T-helper 2 cell treated with Interferon-gamma antibody and Interleukin-4, amounts not matched to agents 5 μg/mL and 100 μg/mL, for 36 hours (primary cell): Measurements from ENCODE around the gene VAV2.

Experiments
- DNase-seq: peaks from one replicate; pipeline ENCODE4 v3.0.0; 2021; ENCODE audit warnings: low spot score
- H3K27ac Mint-ChIP-seq: one replicate; pipeline ENCODE4 v1.8.0; 2021; ENCODE audit warnings: mild to moderate bottlenecking, mixed read lengths
- H3K27me3 Mint-ChIP-seq: one replicate; pipeline ENCODE4 v1.8.0; 2021; ENCODE audit warnings: low read depth, mixed read lengths
- H3K36me3 Mint-ChIP-seq: one replicate; pipeline ENCODE4 v1.8.0; 2021; ENCODE audit warnings: low read depth, mixed read lengths
- H3K4me1 Mint-ChIP-seq: one replicate; pipeline ENCODE4 v1.8.0; 2021; ENCODE audit warnings: low read depth, mixed read lengths
- H3K4me3 Mint-ChIP-seq: one replicate; pipeline ENCODE4 v1.8.0; 2022; ENCODE audit warnings: mild to moderate bottlenecking, moderate library complexity, mixed read lengths
- H3K9me3 Mint-ChIP-seq: one replicate; pipeline ENCODE4 v1.8.0; 2021; ENCODE audit warnings: mixed read lengths

VAV2 gene

DNA sequence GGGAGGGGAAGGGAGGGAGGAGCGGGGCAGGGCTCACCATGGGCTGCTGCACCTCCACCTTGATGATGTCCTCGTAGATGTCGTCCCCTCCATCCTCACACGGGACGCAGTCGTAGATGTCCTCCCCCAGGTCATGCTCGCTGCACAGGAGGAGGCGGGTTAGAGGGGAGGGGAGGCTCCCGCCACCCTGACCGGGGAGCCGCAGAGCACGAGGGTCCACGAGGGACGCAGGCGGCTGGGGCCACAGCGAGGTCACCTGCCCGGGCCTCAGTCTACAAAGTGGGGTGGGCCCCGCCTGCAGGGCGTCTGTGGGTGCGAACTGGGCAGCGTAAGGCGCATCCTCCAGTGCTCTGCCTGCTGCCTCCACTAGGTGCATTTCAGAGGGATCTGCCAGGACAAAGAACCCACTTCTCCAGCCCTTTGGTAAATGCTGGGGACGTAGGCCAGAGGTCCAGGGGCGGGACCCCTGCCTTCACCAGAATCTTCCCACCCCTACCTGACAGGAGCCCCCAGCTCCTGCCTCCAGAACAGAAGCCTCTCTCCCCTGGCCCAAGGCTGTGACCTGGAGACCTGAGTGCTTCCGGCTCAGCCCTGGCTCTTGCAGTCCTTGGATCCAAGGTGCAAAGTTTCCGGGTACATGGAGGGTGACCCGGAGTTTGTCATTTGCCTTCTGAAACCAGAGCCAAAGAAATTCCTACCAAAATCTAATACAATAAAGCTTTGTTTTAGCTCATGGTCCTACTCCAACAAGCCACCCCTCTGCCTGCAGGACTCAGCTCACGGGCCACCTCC is 179.9 kb downstream of the VAV2 start:
- Mint-ChIP-seq H3K4me3 (no peak overlapping the region), H3K27ac (no peak overlapping the region), H3K36me3 (no peaks in the 10 kb centered on the region), H3K27me3 (no peaks in the 10 kb centered on the region), H3K4me1 (no peaks in the 10 kb centered on the region), H3K9me3 (no peaks in the 10 kb centered on the region)
- no peak for DNase-seq

DNA sequence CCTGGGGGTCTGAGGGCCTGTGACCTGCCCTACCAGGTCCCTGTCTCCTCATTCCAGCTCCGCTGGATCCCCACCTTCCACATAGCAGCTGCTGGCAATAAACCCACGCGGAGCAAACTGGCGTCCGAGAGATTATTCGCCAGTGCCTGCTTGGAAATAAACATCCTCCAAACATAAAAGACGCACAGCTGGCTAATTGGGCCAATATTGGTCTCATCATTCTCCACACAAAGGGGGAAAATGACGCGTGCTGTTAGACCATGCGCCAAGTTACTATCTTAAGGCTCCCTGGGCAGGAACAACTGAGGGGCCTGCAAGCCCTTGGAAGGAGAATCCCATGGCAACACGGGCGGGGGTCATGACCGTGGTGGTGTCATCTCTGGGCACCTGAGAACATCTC is 180.7 kb downstream of the VAV2 start:
- Mint-ChIP-seq H3K4me1 (no peaks in the 10 kb centered on the region), H3K9me3 (no peaks in the 10 kb centered on the region), H3K27ac (no peak overlapping the region), H3K4me3 (no peak overlapping the region), H3K27me3 (no peaks in the 10 kb centered on the region), H3K36me3 (no peaks in the 10 kb centered on the region)
- DNase-seq, result no peak

DNA sequence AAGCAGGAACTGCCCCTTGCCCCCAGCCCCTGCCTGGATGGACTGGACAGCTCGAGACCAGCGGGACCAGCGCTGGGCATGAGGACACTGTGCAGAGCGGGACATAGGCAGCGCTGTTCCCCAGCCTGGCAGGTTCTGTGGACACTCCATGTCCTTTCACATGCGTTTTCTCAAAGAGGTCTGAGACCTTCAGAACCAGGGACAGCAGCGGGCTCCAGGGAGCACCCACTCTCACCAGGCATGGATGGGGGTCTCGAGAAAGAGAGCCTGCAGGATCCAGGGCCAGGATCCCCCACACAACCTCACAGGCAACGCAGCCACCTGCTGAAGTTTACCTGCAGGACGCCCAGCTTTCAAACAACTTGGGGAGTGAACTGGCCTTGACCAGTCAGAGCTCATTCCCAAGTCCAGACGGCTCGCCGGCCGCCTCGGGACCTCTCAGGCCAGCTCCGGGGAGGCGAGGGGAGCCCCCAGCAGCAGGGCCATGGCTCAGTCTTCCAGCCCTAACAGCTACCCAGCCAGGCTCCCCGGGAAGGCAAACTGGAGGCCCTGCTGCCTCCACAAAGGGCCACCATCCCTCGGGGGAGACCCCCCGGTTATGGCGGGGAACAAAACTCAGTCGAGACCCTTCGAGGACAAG is 181.4 kb downstream of the VAV2 start:
- no peak overlapping the region for H3K27ac Mint-ChIP-seq
- no peak for DNase-seq
- H3K36me3 Mint-ChIP-seq, result no peaks in the 10 kb centered on the region
- no peak overlapping the region for H3K4me3 Mint-ChIP-seq
- H3K9me3 Mint-ChIP-seq, result no peaks in the 10 kb centered on the region
- H3K27me3 Mint-ChIP-seq, result no peaks in the 10 kb centered on the region
- H3K4me1 Mint-ChIP-seq, result no peaks in the 10 kb centered on the region

DNA sequence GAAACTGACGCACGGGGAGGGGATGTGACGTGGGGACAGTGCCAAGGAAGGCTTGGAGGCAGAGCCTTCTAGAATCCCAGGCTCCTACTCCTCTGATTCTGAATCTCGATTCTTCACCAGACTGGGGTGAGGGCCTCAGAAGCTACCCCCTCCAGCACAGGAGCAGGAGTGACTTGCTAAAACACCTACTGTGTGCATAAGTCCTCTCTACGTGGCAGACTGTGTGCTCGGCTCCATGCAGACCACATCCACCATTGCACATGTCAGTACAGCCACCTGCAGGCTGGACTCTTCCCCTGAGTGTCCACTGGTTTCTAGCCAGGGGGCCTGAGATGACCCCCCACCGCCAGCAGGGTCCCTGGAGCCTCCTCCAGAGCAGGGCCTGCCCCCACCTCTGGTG is 182.8 kb downstream of the VAV2 start:
- Mint-ChIP-seq H3K4me1 (no peaks in the 10 kb centered on the region), H3K36me3 (no peaks in the 10 kb centered on the region), H3K4me3 (no peak overlapping the region), H3K27ac (no peak overlapping the region), H3K27me3 (no peaks in the 10 kb centered on the region), H3K9me3 (no peaks in the 10 kb centered on the region)
- no peak for DNase-seq

DNA sequence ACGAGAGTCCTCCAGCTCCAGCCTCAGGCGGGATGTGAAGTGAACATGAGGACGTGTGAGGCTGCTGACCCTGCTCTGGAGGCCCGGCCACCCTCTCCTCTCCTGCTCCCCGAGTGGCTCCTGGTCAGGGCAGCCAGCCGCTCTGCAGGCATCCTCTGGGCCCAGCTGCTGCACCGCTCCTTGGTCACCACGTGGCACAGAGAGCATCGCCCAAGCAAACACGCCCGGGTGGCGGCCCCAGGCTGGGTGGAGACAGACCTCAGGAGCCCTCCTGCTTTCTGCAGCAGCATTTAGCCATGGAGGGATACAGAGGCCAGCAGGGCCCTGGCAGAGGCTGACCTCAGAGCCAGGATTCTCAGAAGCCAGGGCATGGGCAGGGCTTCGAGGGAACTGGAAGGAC is 184.3 kb downstream of the VAV2 start:
- DNase-seq, result no peak
- Mint-ChIP-seq H3K27ac (no peak overlapping the region), H3K9me3 (no peaks in the 10 kb centered on the region), H3K27me3 (no peaks in the 10 kb centered on the region), H3K36me3 (no peaks in the 10 kb centered on the region), H3K4me1 (no peaks in the 10 kb centered on the region), H3K4me3 (no peak overlapping the region)

DNA sequence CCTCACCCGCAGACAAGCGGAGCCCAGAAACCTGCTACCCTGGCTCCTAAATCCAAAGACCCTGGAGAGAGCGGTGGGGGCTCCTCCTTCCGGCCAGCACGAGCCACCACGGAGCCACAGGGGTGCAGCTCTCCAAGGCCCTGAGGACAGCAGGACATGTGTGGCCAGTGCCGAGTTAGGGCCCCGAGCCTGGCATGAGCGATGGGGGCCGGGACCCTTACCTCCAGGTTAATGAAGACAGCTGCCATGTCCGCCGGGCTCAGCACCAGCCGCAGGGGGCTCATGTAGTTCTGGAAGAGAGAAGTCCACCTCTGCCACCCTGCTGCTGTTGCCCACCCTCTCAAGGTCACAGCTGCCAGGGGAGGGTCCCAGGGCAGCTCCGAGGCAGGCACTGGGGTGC is 185.1 kb downstream of the VAV2 start:
- DNase-seq, result no peak
- Mint-ChIP-seq H3K27ac (no peak overlapping the region), H3K9me3 (no peaks in the 10 kb centered on the region), H3K27me3 (no peaks in the 10 kb centered on the region), H3K4me1 (no peaks in the 10 kb centered on the region), H3K4me3 (no peak overlapping the region), H3K36me3 (no peaks in the 10 kb centered on the region)

DNA sequence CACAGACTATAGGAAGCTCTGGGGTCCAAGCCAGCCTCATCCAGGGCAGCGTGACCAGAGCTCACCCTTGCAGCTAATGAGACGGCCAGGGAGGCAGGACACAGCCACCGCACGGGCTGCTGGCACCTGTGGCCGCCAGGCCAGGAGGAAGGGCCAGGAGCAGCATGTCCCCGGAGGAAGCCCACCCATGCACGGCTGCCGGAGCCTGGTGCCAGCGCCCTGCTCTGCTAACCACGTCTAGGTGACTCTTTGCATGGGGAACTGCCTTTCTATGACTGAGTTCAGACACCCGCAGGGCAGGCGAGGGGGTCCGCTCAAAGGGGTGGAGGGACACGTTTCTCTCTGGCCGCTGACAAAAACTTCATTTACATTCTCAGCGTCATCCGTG is 185.5 kb downstream of the VAV2 start:
- Mint-ChIP-seq H3K36me3 (no peaks in the 10 kb centered on the region), H3K4me1 (no peaks in the 10 kb centered on the region), H3K4me3 (no peak overlapping the region), H3K9me3 (no peaks in the 10 kb centered on the region), H3K27me3 (no peaks in the 10 kb centered on the region), H3K27ac (no peak overlapping the region)
- DNase-seq, result no peak

DNA sequence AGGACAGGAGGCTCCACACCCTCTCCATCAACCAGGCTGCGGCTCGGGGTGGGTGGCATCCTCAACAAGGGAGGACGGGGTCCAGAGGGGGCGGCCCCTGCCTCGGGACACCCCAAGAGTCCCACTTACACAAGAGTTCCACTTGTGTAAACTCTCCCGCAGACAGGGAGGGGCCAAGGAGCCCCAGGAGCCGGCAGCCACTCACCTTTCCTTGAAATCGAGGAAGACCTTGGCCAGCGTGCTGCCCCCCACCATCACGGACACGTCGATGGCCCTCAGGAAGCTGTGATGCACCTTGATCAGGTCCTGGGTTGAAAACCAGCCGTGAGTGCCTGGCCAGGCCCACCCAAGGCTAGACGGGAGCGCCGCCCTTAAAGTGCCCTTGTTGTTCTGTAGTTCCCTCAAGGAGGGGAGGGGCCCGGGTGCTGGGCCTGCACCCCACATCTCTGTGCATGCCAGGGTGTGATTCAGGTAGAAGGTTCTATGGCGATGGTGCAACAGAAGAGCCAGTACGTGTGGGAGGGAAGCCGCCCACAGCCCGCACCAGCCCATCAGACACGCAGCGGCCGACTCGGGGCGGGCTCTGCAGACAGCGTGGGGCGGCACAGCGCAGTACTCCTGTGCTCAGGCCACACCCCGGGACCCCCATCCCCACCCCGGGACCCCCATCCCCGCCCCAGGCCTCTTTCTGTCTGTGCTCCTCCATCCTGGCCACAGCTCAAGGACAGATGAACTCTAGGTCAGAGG is 186.1 kb downstream of the VAV2 start:
- H3K27me3 Mint-ChIP-seq, result no peaks in the 10 kb centered on the region
- H3K4me3 Mint-ChIP-seq, result no peak overlapping the region
- H3K27ac Mint-ChIP-seq, result no peak overlapping the region
- H3K36me3 Mint-ChIP-seq, result no peaks in the 10 kb centered on the region
- H3K4me1 Mint-ChIP-seq, result no peaks in the 10 kb centered on the region
- DNase-seq, result no peak
- H3K9me3 Mint-ChIP-seq, result no peaks in the 10 kb centered on the region

DNA sequence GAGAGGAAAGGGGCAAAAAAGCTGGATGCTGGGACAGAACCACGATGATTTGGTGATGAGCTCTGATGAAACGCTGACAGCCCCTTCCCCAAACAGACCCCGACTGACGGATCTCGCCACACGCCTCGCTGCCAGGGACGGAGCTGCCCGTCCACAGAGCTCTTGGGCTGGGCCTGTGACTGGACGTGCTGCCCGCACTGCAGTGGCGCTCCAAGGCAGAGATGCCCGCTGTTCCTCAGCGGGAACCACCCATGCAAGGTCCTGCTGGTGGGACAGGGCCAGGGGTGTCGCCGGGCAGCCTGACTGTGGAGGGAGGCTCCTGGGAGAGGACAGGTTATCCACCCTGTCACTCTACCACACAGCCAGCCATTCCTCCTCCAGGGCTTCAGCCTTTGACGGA is 187.9 kb downstream of the VAV2 start:
- no peaks in the 10 kb centered on the region for H3K9me3 Mint-ChIP-seq
- H3K4me3 Mint-ChIP-seq, result no peak overlapping the region
- H3K36me3 Mint-ChIP-seq, result no peaks in the 10 kb centered on the region
- DNase-seq, result no peak
- no peaks in the 10 kb centered on the region for H3K4me1 Mint-ChIP-seq
- H3K27ac Mint-ChIP-seq, result no peak overlapping the region
- no peaks in the 10 kb centered on the region for H3K27me3 Mint-ChIP-seq

DNA sequence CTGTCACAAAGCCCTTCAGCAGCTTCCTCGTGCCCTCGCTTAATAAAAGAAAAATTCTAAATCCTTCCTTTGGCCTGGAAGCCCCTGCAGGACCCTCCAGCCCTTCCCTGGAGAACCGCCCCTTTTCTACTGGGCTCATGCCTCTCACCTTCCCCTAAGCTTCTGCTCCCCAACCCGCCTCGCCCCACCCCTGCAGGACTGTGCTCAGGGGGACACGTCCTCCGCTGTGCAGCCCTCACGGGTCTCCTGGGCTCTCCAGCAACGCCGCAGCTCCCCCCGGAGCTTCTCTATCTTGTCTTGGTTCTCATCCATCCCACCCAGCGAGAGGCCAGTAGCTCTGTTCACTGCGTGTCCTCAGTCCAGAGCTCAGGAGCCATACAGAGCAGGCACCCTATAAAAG is 188.4 kb downstream of the VAV2 start:
- no peak overlapping the region for H3K27ac Mint-ChIP-seq
- H3K9me3 Mint-ChIP-seq, result no peaks in the 10 kb centered on the region
- no peaks in the 10 kb centered on the region for H3K36me3 Mint-ChIP-seq
- H3K4me1 Mint-ChIP-seq, result no peaks in the 10 kb centered on the region
- DNase-seq, result no peak
- H3K4me3 Mint-ChIP-seq, result no peak overlapping the region
- no peaks in the 10 kb centered on the region for H3K27me3 Mint-ChIP-seq

DNA sequence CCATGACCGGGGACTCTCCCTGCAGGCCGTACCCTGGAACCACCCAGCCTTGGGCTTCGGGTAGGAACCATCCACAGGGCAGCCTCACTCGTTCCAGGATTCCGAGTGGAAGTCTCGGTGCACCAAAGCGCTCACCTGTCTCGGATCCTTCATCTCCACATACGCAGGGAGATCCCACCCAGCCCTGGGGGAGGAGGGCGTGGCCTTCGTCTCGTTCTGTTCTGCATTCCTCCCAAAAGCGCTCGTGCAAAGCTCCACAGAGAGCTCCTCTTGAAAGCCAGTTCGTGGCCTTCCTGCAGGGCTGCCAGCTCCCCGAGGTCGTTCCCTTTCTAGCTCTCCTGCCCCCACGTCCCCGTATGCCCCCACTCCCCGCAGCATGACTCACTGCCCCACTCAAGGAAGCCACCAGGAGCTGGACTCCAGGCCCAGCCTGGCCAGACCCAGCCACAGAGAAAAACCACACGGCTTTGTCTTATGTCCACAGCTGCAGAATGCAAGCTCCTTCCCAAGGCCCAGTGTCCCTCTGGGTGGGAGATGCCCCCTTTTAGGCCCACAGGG is 189.0 kb downstream of the VAV2 start:
- H3K27ac Mint-ChIP-seq, result no peak overlapping the region
- no peak for DNase-seq
- no peak overlapping the region for H3K4me3 Mint-ChIP-seq
- H3K9me3 Mint-ChIP-seq, result no peaks in the 10 kb centered on the region
- H3K27me3 Mint-ChIP-seq, result no peaks in the 10 kb centered on the region
- no peaks in the 10 kb centered on the region for H3K36me3 Mint-ChIP-seq
- H3K4me1 Mint-ChIP-seq, result no peaks in the 10 kb centered on the region

DNA sequence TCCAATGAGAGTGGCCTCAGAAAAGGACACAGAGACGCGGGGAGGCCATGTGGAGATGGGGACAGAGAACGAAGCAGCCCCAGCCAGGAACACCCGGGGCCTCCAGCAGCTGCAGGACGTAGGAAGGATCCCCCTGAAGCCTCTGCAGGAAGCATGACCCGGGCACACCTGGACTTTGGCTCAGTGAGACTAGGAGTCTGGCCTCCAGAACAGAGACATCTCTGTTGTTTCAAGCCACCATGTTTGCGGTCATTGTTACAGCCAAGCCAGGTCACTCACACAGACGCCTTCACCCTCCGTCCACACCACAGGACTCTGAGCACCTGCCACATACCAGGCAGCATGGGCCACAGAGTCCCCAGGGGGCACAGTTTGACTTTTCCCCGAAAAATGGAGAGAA is 190.4 kb downstream of the VAV2 start:
- Mint-ChIP-seq H3K4me3 (no peak overlapping the region), H3K9me3 (no peaks in the 10 kb centered on the region), H3K27me3 (no peaks in the 10 kb centered on the region), H3K36me3 (no peaks in the 10 kb centered on the region), H3K27ac (no peak overlapping the region), H3K4me1 (no peaks in the 10 kb centered on the region)
- DNase-seq, result no peak

DNA sequence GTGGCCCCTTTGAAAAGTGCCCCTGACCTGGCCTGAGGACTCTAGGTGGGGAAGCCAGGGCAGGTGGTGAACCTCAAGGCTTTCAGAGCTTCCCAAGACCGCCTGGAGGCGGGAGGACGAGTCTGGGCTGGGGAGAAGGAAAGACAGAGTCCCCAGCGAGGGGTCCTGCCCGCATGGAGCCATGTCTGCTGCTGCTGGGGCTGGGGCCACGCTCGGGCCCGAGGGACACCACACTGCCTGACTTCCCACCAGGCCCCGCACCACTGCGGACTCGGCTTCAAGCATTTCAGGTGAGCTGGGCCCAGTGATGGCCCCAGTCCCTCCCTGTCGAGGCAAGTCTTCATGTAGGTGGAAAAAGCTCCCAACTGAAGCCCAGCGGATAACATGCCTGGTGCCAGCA is 191.9 kb downstream of the VAV2 start:
- H3K9me3 Mint-ChIP-seq, result no peaks in the 10 kb centered on the region
- H3K36me3 Mint-ChIP-seq, result no peaks in the 10 kb centered on the region

DNA sequence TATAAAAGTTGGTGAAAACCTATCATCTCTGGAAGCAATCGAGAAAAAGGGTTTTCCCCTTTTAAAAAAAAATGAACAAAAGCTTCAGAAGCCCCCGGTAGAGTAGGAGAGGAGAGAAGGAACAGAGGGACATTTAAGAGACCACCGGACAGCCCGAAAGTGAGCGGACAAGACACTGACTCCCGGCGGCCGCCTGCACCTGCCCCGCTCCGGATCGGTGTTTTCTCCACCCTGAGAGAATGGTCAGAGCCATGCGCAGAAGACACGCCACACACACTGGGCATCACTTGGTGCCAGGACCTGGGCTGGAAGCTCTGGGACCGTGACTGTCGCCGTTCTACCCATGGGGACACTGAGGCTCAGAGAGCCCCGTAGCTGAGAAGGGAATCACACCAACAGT is 192.4 kb downstream of the VAV2 start:
- Mint-ChIP-seq H3K27me3 (no peaks in the 10 kb centered on the region), H3K4me3 (no peak overlapping the region), H3K4me1 (no peaks in the 10 kb centered on the region), H3K9me3 (no peaks in the 10 kb centered on the region), H3K27ac (no peak overlapping the region), H3K36me3 (no peaks in the 10 kb centered on the region)
- DNase-seq, result no peak

More for the DNA sequence above, 191.9 kb downstream of the VAV2 start:
- no peak overlapping the region for H3K4me3 Mint-ChIP-seq
- H3K4me1 Mint-ChIP-seq, result no peaks in the 10 kb centered on the region
- no peaks in the 10 kb centered on the region for H3K27me3 Mint-ChIP-seq
- H3K27ac Mint-ChIP-seq, result no peak overlapping the region
- DNase-seq, result no peak
